KOPT-K1 (cell line): ENCODE data around the gene KIZ.

Source experiments
- H3K27ac ChIP-seq: fragments of 200-600 bp; sonication (generic); 2 replicates; pipeline ENCODE4 v1.5.1; 2016; ENCODE audit warnings: antibody characterized with exemption, mild to moderate bottlenecking, low read depth, low read length; ENCODE audit not compliant: poor library complexity, severe bottlenecking
- H3K36me3 ChIP-seq: fragments of 200-600 bp; sonication (generic); 2 replicates; pipeline ENCODE4 v1.5.1; 2017; ENCODE audit warnings: antibody characterized with exemption, mild to moderate bottlenecking, low read length, moderate library complexity; ENCODE audit not compliant: insufficient read depth
- H3K9me3 ChIP-seq: fragments of 200-600 bp; sonication (generic); 2 replicates; pipeline ENCODE4 v1.5.1; 2017; ENCODE audit warnings: antibody characterized with exemption, low read length, mild to moderate bottlenecking; ENCODE audit not compliant: insufficient read depth, poor library complexity, severe bottlenecking

KIZ gene

GRCh38 chr20:21191839-21192238 is 66.0 kb downstream of the KIZ start:
- Histone ChIP-seq H3K9me3 (no peaks in the 10 kb centered on the region), H3K27ac (no peak overlapping the region), H3K36me3 (no peaks in the 10 kb centered on the region)

DNA sequence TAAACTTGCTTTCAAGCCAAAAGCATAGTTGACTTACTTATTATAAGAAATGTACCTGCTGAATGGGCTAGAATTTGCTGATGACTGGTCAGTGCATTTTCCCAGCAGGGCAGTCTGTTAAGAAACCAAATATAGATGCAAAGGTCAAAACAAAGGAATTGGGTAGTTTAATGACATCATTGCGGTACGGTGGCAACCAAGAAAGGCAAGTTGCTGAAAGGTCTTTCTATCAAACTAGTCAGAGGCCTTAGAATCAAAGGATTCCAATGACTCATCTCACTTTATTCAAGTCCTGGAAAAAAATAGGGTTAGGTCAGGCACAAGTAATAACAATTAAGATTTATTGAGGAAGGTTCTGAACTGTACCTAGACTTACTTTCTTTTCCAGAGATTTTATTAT is 76.4 kb downstream of the KIZ start:
- H3K27ac ChIP-seq = no peak overlapping the region
- H3K9me3 ChIP-seq = no peaks in the 10 kb centered on the region
- no peaks in the 10 kb centered on the region for H3K36me3 ChIP-seq

GRCh38 chr20:21203088-21203656 is 77.3 kb downstream of the KIZ start:
- no peak overlapping the region for H3K27ac ChIP-seq
- H3K9me3 ChIP-seq = no peaks in the 10 kb centered on the region
- no peaks in the 10 kb centered on the region for H3K36me3 ChIP-seq

DNA sequence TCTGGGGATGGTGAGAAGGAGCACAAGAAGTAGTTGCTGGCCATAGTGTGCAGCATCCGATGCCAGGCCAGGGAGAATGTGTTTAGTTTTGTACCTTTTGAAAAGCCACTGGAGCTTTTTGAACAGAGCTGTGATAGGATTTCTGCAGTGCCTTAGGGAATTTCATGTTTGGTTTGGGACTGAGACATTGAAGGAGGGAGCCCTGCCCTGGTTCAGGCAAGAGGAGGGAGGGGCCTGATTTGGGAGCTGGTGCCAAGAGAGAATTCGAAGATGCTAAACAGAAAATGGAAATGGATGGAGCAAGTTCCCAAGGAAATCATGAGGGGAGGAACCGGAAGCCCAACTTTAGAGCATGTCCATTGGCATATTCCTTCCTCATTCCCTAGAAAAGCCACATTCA is 80.7 kb downstream of the KIZ start:
- Histone ChIP-seq H3K36me3 (no peaks in the 10 kb centered on the region), H3K9me3 (no peaks in the 10 kb centered on the region), H3K27ac (no peak overlapping the region)

- H3K9me3 ChIP-seq = no peaks in the 10 kb centered on the region
- no peaks in the 10 kb centered on the region for H3K36me3 ChIP-seq
- no peak overlapping the region for H3K27ac ChIP-seq
These were observed 83.1 kb downstream of the KIZ start for GRCh38 chr20:21208999-21209398.

DNA sequence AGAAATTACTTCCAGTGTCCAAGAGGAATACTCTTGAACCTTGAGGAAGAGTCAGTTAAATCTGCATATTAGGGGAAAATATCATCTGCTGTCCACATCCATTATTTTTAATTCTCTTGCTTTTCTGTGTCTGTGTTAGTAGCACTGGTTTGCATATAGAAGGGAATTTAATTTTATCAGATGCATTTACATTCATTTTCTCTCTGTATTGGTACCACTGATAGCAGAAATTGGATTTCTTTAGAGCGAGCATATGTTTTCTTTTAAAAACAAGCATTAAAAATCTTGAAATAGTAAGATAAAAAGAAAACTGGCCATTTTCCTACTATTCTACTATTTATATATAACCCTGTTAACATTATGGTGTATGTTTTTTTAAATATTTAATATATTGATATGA is 83.8 kb downstream of the KIZ start:
- no peak overlapping the region for H3K27ac ChIP-seq
- H3K36me3 ChIP-seq = no peaks in the 10 kb centered on the region
- no peaks in the 10 kb centered on the region for H3K9me3 ChIP-seq

DNA sequence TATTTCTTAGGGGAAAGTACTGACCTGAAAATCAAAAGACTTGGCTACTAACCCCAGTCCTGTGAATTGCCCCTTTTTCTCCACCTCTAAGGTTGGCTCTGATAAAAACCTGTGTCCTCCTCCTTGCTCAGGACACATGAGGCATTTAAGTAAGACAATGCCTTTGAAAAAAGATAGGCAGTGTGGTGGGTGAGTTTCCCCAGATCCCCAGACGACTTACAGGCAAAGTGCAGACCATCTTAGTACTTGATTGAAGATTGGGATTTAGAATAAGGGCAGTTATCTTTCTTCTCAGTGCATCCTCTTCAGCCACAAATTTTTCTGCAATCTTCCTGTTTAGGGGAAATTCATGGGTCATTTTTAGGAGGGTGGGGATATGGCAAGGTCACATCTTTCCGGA is 87.8 kb downstream of the KIZ start:
- Histone ChIP-seq H3K36me3 (no peaks in the 10 kb centered on the region), H3K27ac (no peak overlapping the region)

GRCh38 chr20:21214431-21214830 is 88.5 kb downstream of the KIZ start:
- Histone ChIP-seq H3K9me3 (no peaks in the 10 kb centered on the region), H3K36me3 (no peaks in the 10 kb centered on the region), H3K27ac (no peak overlapping the region)

More for the DNA sequence above, 87.8 kb downstream of the KIZ start:
- no peaks in the 10 kb centered on the region for H3K9me3 ChIP-seq

DNA sequence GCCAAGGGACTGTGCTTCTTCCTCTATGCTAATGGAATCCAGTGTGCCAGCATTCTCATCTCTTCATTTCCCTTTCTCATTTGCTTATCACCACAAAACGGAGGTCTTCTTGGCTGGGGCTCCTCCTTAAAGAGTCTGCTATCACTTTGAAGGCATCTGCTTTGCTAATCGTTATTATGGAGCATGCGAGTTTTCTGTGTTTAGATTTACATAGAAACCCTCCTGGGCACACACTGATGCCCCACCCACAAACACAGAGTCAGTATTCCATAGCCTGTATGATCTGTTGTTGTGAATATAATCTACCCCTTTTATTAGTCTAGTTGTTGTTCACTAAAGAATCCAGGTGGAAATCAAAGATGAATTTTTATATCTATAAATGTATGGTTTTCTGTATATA is 93.8 kb downstream of the KIZ start:
- Histone ChIP-seq H3K9me3 (no peaks in the 10 kb centered on the region), H3K27ac (no peak overlapping the region), H3K36me3 (no peaks in the 10 kb centered on the region)

- H3K36me3 ChIP-seq = peaks cover 3% of the 10 kb centered on the region; the same call in 1 of the 2 replicates
- H3K9me3 ChIP-seq = no peaks in the 10 kb centered on the region
- no peak overlapping the region for H3K27ac ChIP-seq
These were observed 98.3 kb downstream of the KIZ start for GRCh38 chr20:21224217-21224616.

DNA sequence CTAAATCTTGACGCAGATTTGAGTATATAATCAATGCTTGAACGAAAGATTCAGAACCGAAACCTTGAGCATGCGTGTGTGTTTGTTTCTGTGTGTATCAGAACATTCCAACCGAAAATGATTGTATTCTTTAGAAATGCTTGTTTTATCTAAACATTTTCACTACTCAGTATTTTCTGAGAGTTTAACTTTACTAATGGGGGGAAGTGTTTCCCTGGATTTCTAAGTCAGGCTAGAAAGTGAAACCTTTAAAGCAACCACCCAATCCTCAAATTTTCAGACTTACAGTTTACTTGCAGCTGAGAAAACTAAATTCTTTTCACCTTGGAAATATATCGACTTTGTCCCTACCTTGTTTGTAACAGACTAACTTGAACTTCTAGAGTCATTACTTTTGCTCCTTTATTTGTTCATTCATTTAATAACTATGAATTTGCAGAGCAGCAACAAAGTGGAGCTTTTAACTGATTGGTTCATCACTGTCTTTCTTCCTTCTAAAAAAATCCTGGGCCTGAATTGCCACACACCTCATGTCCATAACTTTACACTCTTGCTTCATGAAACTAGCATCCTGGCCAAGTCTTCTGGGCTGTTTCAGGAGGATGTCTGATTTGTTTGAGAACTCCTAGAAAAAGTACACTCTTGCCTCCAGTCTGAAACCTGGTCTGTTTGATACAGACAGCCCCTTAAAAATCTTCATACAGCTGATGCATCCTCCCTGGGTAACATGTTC is 99.5 kb downstream of the KIZ start:
- peaks cover 9% of the 10 kb centered on the region for H3K36me3 ChIP-seq
- no peaks in the 10 kb centered on the region for H3K9me3 ChIP-seq
- no peak overlapping the region for H3K27ac ChIP-seq

DNA sequence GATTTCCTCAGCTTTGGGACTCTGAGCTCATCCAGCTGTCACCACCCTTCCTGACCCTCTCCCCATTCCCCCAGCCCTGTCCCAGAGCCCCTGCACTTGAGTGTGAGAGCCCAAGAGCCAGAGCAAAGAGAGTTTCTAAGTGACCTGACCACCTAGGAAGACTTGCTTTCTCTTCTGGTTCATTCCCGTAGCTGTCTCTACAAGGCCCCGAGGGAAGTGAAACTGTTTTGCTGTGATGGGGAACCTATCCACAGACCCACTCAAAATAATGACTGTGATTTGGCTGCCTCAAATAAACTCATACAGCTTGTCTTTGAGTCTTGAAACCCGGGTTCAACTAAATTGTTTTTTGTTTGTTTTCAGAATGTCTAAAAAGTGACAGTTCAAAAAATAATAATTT is 102.6 kb downstream of the KIZ start:
- no peak overlapping the region for H3K27ac ChIP-seq
- peaks cover 19% of the 10 kb centered on the region for H3K36me3 ChIP-seq
- H3K9me3 ChIP-seq = no peaks in the 10 kb centered on the region

GRCh38 chr20:21229163-21229562 is 103.3 kb downstream of the KIZ start:
- H3K27ac ChIP-seq = no peak overlapping the region
- H3K36me3 ChIP-seq = peaks cover 19% of the 10 kb centered on the region
- no peaks in the 10 kb centered on the region for H3K9me3 ChIP-seq

GRCh38 chr20:21230220-21230619 is 104.3 kb downstream of the KIZ start:
- no peaks in the 10 kb centered on the region for H3K9me3 ChIP-seq
- peaks cover 19% of the 10 kb centered on the region for H3K36me3 ChIP-seq
- H3K27ac ChIP-seq = no peak overlapping the region

DNA sequence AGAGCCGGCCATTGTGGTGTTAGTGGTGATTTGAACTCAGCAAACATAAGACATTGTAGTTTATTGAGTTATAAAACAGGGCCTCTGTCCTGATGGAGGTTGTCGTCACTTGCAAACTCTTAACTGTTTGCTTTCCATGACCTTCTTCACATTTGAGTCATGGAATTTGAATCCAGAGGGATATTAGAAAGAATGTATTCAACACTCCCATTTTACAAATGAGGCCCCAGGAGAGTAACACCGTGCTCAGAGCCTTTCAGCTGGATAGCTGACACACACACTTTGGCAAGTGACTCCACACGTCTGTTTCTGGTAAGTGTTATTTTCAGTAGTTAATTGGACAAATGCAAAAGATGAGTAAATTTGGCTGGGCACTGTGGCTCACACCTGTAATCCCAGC is 104.8 kb downstream of the KIZ start:
- H3K36me3 ChIP-seq = peaks cover 19% of the 10 kb centered on the region
- H3K27ac ChIP-seq = no peak overlapping the region
- H3K9me3 ChIP-seq = no peaks in the 10 kb centered on the region
